Stimulated activated CD8-positive, alpha-beta memory T cell treated with anti-CD3 and anti-CD28 coated beads, Interleukin-7, amount 100 ng/mL, for 4 hours (primary cell): Measurements from ENCODE around the gene CREG1.
A peak's percentile ranks its signal among the peaks of the same experiment; 100 is the strongest.
"Not testable (repeated sequence)": the region's sequence is repeated elsewhere in the genome, so short reads cannot be mapped to it uniquely, and the experiment has no call there.

Experiments used
- DNase-seq, 2 donors: peaks; one replicate each; pipeline ENCODE4 v3.0.0-alpha.2; 2020; ENCODE audit warnings: low read depth in 2 of 2

Gene CREG1

DNA sequence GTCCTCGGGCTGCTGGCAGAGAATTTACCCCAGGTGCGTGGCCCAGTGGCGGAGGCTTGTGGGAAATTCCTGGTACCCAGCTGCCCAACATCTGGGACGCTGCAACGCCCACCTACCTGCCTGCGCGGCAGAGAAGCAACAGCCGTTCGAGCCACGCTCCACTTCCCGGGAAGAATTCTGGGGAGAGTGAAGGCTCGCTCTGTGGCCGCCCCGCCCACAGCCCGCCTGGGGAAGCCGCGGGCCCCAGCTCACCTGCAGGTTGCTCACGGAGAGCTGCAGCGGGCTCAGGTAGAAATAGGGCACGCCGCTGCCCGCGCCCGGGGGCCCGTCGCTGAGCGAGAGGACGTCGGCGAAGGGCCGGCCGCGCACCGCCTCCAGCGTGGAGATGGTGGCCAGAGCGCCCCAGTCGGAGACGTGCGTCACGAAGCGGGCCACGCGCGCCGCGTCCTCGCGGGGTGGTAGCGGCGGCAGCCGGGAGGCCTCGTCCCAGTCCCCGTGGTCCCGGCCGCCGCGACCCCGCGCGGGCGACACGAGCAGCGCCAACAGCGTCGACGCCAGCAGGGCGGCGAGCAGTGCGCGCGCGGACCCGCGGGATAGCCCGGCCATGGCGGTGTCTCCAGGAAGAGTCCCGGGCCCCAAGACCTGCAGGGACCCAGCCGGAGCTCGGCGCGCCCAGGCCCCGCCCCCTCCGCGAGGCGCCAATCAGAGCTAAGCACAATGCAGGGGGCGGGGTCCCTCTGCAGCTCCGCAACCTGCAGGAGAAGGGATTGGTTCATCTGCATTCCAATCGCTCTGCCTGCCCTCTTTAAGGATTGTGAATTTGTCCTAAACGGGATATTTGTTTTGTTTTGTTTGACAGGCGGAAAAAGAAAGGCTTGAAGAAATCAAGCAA is at the start of gene CREG1:
TSS of gene CREG1 (minus strand) at position 627 of the 892 bp plus-strand sequence.
- peak; percentile 68 to 85 for DNase-seq

DNA sequence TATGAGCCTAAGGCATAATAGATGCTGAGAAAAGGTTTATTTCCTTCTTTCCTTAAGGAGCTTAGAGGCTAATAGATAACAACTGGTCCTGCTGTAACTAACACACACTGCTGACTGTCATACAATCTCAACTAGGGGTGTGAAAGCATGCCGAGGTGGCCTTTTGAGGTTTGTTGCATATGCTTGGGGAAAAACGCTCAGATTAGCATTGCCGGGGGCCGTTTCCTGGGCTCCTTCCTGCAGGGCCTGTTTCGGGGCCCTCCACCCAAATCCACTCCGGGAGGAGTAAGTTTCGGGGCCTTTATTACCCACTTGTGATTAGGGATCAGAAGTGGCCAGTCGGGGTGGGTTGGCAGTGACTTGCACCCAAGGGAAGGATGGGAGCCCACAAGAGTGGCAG is 49.3 kb upstream of the CREG1 start:
- no peak for DNase-seq

DNA sequence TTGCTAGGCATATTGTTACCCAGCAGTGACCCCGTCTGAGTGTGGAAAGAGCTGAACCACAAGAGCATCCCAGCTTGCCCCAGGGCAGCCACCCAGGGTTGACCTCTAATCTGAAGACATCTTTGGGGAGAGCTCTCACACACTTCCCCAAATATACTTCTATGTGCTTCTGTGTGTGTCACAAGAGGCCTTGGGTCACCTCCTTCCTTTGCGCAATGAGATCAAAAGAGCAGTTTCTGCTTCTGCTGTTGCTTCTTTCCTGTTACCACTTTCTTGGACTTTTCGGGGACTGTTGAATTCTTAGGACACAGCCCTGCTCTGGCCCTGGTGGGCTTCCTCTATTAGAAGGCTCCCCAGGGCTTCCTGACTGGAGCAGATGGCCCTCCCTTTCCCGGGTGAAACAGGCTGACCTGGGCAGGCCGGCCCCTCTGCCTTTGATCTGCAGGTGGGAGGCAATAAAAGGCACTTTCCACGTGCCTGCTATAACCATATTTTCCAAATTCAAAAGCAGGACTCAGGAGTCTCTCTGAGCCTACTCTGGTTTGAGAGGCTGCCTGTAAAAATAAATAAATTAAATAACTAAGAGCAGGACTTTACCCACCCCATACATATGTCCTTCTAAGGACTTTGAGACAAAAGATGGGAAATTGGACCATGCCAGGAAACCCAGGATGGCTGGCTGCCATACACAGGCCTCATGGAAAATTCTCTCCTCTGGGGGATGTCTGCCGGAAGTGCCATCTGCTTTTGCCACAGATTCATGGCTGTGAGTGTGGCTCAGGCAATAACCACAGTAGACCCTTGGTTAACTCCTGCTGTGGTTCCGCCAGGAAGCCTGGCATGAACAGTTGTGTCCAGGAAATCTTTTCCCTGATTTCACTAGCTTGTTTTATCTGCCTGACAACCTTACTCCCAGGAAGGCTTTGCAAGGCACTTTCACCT is 48.2 kb upstream of the CREG1 start:
- DNase-seq: no peak

DNA sequence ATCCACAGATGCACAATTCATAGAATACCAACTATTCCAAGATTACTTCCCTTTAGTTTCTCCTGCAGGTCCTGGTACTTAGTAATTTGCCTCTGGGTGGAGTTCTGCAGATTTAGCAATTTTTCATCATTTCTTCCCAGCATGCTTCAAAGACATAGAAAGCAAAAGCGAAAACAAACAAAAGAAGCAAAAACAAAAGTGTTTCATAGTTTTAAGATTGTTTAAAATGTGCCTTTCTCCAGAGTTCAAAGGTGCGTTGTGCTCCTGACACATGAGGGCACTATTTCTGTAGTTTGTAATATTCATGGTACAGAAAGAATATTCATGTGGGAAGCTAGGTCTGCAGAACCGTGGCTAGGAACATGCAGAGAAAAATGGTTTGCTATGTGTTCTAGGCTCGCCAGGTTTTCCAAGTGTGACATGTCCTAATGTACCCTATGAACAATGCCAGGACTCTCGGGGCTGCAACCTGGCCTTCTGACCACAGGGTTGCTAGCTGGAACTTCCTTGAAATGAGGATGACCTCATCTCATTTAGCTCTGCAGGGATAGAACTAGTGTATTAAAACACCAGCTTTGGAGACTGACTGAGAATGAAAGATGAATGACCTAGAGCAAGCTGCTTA is 46.5 kb upstream of the CREG1 start:
- peak in 1 of 2 donors; percentile 29 for DNase-seq

DNA sequence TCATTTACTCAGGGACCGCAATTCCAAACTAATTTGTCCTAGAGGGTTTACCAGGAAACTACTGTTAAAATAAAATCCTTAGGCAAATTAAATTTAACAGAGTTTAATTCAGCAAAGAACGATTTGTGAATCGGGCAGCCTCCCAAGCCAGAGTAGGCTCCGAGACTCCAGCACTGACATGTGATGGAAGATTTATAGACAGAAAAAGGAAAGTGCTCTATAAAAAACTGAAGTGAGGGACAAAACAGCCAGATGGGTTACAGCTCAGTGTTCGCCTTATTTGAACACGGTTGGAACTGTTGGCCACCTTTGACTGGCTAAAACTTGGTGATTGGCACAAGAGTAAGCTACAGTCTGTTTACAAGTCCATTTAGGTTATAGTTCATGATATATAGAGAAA is 41.3 kb upstream of the CREG1 start:
- DNase-seq: no peak

GRCh38 chr1:167593860-167594259 is 40.3 kb upstream of the CREG1 start:
- DNase-seq: no peak

DNA sequence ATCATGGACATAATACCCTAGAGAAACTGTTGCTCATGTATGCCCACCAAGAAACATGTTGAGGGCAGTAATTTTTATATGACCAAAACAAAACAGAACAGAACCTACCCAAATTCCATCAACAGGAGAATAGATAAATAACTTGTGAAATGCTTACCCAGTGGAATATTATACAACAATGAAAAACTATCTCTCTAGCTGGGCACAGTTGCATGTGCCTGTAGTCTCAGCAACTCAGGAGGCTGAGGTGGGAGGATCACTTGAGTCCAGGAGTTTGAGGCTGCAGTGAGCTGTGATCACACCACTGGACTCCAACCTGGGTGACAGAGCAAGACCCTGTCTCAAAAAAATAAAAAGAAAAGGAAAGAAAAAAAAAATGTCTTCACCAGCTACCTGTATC is 38.9 kb upstream of the CREG1 start:
- no peak for DNase-seq

- DNase-seq: no peak
Observed at GRCh38 chr1:167588361-167588760, 34.8 kb upstream of the CREG1 start.

DNA sequence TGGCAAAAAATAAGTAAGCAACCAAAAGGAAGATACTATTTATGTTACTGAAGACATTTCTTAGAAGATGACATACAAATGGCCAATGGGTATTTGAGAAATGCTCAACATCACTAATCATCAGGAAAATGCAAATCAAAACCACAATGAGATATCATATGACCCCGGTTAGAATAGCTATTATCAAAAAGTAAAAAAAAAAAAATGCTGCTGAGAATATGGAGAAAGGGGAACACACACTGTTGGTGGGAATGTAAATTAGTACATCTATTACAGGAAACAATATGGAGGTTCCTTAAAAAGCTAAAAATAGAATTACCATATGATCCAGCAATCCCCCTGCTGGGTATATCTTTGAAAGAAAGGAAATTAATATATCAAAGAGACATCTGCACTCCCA is 34.3 kb upstream of the CREG1 start:
- DNase-seq: no peak

GRCh38 chr1:167587342-167587741 is 33.8 kb upstream of the CREG1 start:
- DNase-seq: no peak

GRCh38 chr1:167584581-167584980 is 31.0 kb upstream of the CREG1 start:
- no peak for DNase-seq

GRCh38 chr1:167582722-167583121 is 29.2 kb upstream of the CREG1 start:
- DNase-seq: no peak

GRCh38 chr1:167582064-167582463 is 28.5 kb upstream of the CREG1 start:
- no peak for DNase-seq

- no peak for DNase-seq
Observed at GRCh38 chr1:167579986-167580385, 26.4 kb upstream of the CREG1 start.

DNA sequence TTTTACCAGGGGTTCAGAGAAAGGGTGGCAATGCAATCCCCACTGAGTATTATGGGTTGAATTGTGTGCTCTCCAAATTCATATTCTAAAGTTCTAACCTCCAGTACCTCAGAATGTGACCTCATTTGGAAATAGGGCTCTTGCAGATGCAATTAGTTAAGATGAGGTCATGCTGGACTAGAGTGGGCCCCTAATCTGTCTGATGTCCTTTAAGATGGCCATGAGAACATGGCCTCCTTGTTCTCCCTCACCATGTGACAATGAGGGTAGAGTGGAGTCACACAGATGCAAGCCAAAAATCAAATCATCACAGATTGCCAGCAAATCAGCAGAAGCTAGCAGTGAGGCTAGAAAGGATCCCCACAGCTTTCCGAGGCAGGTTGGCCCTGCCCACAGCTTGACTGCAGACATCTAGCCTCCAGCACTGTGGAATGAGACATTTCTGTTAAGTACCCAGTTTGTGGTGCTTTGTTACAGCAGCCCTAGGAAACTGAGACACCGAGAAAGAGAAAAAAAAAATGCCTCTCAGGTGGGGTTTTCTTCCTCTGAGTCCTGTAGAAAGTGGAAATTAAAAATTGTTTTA is 25.5 kb upstream of the CREG1 start:
- DNase-seq: no peak

DNA sequence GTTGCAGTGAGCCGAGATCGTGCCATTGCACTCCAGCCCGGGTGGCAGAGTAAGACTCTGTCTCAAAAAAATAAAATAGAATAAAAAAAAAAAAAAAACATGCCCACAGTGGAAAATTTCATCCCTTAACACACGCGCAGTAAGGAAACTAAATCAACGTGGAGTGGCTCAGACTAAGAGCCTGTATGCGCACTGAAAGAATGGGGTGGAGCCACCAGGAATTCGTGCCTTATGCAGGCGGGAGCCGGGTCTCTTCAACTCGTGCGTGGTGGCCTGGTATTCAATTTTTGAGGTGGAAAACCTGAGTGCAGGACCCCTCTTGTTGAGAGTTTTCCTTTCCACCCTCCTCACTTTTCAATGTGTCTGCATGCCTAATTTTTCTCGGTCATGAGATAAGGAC is 22.1 kb upstream of the CREG1 start:
- no peak for DNase-seq

GRCh38 chr1:167573035-167573434 is 19.5 kb upstream of the CREG1 start:
- DNase-seq: no peak

- DNase-seq: not testable (repeated sequence)
Observed at GRCh38 chr1:167570712-167571111, 17.1 kb upstream of the CREG1 start.

GRCh38 chr1:167567663-167568062 is 14.1 kb upstream of the CREG1 start:
- DNase-seq: no peak

DNA sequence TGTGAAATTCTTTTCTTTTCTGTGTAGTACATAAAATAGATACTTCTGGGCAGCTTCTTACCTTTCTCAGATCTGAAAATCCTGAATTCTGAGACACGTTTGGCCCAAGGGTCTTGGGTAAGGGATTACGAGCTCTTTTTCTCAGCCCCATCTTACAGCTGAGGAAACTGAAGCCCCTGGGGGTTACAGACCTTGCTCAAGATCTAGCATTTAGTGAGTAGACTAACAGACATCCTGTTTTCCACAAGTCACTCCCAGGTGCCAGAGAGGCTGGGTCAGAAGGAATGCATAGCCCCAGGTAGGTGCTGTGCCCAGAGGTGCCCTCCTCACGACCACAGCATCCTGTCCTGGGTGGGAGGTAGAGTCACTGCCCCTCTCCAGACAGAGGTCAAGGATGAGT is 13.2 kb upstream of the CREG1 start:
- no peak for DNase-seq

DNA sequence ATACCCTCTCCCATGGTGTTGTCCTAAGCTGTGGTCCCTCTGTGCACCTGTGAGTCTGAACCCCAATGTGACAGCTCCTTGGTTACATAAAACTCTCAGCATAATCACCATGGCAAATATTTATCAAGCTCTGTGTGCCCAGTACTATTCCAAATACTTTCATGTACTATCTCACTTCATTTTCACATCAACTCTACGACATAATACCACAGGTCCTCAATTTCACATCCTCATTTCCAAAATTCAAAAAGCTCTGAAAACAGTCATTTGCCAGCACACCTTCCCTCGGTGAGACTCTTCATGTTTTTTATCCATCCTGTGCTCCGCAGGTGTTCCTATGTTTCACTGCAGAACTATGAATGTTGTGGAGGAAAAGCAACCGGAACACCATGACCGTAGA is 12.4 kb upstream of the CREG1 start:
- DNase-seq: no peak
